ENCODE data around the gene NPM1.

GRCh38 chr5:171390883-171391677 is 3.4 kb downstream of the NPM1 start:
- no peak for TF ChIP-seq CTCF (IDR thresholded peaks at IDR 0.05)
- TF ChIP-seq POLR2A (IDR thresholded peaks at IDR 0.05): no peak
- TF ChIP-seq EP300 (IDR thresholded peaks at IDR 0.05): no peak
- TF ChIP-seq POLR2AphosphoS5 (IDR thresholded peaks at IDR 0.05): no peak

Measured in gastroesophageal sphincter (tissue), 3 donors.